C4-2B (cell line): Measurements from ENCODE around the gene CDC20B.

Source experiments
- ZFX ChIP-seq: fragments of 450-650 bp; IDR thresholded peaks from 2 replicates; pipeline ENCODE4 v1.6.1; 2017
- TF ChIP-seq, protein P1 (sequence below): fragments of 450-650 bp; conservative IDR thresholded peaks from 2 replicates; pipeline ENCODE4 v1.5.1; 2017; ENCODE audit warnings: mild to moderate bottlenecking

DNA sequence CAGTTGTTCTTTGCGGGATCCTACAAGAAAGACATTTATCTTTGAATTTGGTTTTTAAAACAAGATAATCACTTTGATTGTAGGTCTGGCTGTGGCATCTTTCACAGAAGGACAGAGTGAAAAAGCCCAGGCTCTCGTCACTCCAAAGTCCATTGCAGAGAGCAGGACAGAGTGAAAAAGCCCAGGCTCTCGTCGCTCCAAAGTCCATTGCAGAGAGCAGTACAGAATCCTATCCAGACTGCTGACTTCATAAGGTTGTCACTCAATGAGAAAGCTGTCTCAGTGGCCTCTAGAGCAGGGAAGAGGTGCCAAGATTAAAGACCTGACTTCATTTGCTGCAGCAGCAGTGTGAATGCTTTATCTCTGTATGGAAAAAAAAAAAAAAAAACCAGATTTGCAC, 29.4 kb downstream of the CDC20B start:
- TF ChIP-seq, protein P1, sequence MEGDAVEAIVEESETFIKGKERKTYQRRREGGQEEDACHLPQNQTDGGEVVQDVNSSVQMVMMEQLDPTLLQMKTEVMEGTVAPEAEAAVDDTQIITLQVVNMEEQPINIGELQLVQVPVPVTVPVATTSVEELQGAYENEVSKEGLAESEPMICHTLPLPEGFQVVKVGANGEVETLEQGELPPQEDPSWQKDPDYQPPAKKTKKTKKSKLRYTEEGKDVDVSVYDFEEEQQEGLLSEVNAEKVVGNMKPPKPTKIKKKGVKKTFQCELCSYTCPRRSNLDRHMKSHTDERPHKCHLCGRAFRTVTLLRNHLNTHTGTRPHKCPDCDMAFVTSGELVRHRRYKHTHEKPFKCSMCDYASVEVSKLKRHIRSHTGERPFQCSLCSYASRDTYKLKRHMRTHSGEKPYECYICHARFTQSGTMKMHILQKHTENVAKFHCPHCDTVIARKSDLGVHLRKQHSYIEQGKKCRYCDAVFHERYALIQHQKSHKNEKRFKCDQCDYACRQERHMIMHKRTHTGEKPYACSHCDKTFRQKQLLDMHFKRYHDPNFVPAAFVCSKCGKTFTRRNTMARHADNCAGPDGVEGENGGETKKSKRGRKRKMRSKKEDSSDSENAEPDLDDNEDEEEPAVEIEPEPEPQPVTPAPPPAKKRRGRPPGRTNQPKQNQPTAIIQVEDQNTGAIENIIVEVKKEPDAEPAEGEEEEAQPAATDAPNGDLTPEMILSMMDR: no peak
- TF ChIP-seq ZFX: no peak
